ENCODE data around the gene ARFGEF2.

DNA sequence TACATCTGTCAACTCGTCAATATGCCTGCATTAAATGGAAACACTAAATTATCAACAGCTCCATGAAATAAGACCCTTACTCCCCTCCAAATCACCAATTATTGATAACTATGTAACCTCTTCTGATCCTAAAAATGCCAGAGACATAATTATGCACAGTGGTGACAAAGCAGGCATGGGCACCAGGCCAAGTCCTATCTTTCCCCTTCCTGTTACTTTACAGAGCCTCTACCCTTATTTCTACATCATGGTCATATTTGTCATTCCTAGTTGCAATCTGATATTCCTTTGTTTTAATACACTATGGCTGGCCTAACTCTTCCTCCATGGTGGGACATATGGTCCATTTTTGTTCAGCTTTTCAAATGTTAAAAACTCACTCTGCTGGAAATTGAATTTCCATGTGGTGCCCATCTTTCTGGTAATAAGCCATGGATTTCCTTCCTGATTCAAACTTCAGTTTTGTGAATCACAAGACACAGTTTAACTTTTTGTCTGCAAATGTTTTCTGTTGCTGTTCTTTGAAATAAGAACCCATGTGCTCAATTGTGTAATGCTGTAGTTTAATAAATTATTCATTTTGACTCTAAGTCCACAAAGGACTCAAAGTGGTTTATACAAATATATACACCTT is 41.8 kb upstream of the ARFGEF2 start:
- TF ChIP-seq YY1 (IDR thresholded peaks at IDR 0.05; ENCODE audit: low read depth), result no peak
- TF ChIP-seq REST (IDR thresholded peaks at IDR 0.05; ENCODE audit: low read depth), result no peak
- TF ChIP-seq EP300 (IDR thresholded peaks at IDR 0.05; ENCODE audit: borderline replicate concordance), result no peak
- no peak for TF ChIP-seq TAF1 (IDR thresholded peaks at IDR 0.05; ENCODE audit: low read depth)
- TF ChIP-seq TCF12 (IDR thresholded peaks at IDR 0.05; ENCODE audit: low read depth), result no peak
- no peak for TF ChIP-seq RAD21 (IDR thresholded peaks at IDR 0.05; ENCODE audit: low read depth)
- TF ChIP-seq CREB1 (IDR thresholded peaks at IDR 0.05; ENCODE audit: low read depth), result no peak
